GM12878 (cell line): ENCODE data around the gene RAPGEF1. TPM values are rescaled to one million over a fixed set of nuclear protein-coding genes. Genes with fewer than 3 reads are reported as not detected.

Experiments
- ATAC-seq: fragments of 200-7000 bp; cut with Tn5 transposase; 3 replicates; pipeline ENCODE4 v1.9.1; 2020; ENCODE audit warnings: mild to moderate bottlenecking, moderate library complexity
- BruUV-seq: library from RNA; stranded (reverse); fragments of 400-500 nt; replicated peaks from 2 replicates; lab custom pipeline; 2021; lab: Mats Ljungman, UMichigan
- CTCF ChIA-PET: fragments of 300-600 bp; sonication (Branson Sonifier 250); formaldehyde crosslinking; extraction: SDS; loops from one replicate; lab custom pipeline; 2021; ENCODE audit warnings: inconsistent platforms; lab: Yijun Ruan, JAX
- POLR2A ChIA-PET: fragments of 350-600 bp; formaldehyde crosslinking; extraction: SDS; loops from one replicate; lab custom pipeline; 2021; ENCODE audit warnings: inconsistent platforms; lab: Charles Lee
- RAD21 ChIA-PET: fragments of 300-600 bp; sonication (Branson Sonifier 250); formaldehyde crosslinking; loops from one replicate; lab custom pipeline; 2023; ENCODE audit warnings: antibody characterized with exemption; ENCODE audit not compliant: unreplicated experiment; lab: Charles Lee
- SMC1A ChIA-PET: fragments of 300-600 bp; sonication (Branson Sonifier 250); formaldehyde crosslinking; loops from one replicate; lab custom pipeline; 2023; ENCODE audit not compliant: unreplicated experiment, uncharacterized antibody; lab: Charles Lee
- DNase-seq: peaks from one replicate; pipeline ENCODE4 v3.0.0-alpha.2; 2011; ENCODE audit warnings: low read depth, low spot score
- FAIRE-seq: peaks from 3 replicates; lab custom pipeline; 2011; peaks lifted over from hg19 to GRCh38; lab: Jason Lieb, UNC
- H2AFZ ChIP-seq: 2 replicates; pipeline ENCODE4 v1.6.0; 2011; ENCODE audit warnings: low read depth, low read length, control low read depth; ENCODE audit not compliant: control insufficient read depth
- H3K27ac ChIP-seq: 2 replicates; pipeline ENCODE4 v1.5.1; 2011; ENCODE audit warnings: control low read depth; ENCODE audit not compliant: control insufficient read depth, insufficient read depth
- H3K27me3 ChIP-seq, 2 experiments: replicated peaks in 1 of 2; 2 replicates each; pipeline versions ENCODE4 v1.6.0 to v1.6.1; 2011; ENCODE audit warnings: low read length in 1 of 2; ENCODE audit not compliant: control insufficient read depth in 2 of 2, insufficient read depth in 2 of 2
- H3K36me3 ChIP-seq, 2 experiments: 2 replicates each; pipeline ENCODE4 v1.5.1; 2011; ENCODE audit warnings: low read length in 1 of 2; ENCODE audit not compliant: control insufficient read depth in 2 of 2, insufficient read depth in 2 of 2
- H3K4me1 ChIP-seq: 2 replicates; pipeline ENCODE4 v1.6.1; 2011; ENCODE audit warnings: mild to moderate bottlenecking, low read length, moderate library complexity, mixed read lengths; ENCODE audit not compliant: control insufficient read depth, insufficient read depth
- H3K4me2 ChIP-seq: 2 replicates; pipeline ENCODE4 v1.6.0; 2011; ENCODE audit warnings: control low read depth; ENCODE audit not compliant: control insufficient read depth, insufficient read depth
- H3K4me3 ChIP-seq: fragments of 200-600 bp; sonication (generic); 2 replicates; pipeline ENCODE4 v1.5.1; 2016
- H3K79me2 ChIP-seq: 2 replicates; pipeline ENCODE4 v1.6.0; 2011; ENCODE audit warnings: low read length; ENCODE audit not compliant: control insufficient read depth, insufficient read depth
- H3K9ac ChIP-seq: 2 replicates; pipeline ENCODE4 v1.8.0; 2011; ENCODE audit warnings: low read length, control low read depth, mixed read lengths; ENCODE audit not compliant: control insufficient read depth, insufficient read depth
- H3K9me3 ChIP-seq: replicated peaks from 3 replicates; pipeline ENCODE4 v1.5.1; 2011; ENCODE audit warnings: mild to moderate bottlenecking, low read length; ENCODE audit not compliant: control insufficient read depth, insufficient read depth
- H4K20me1 ChIP-seq: 2 replicates; pipeline ENCODE4 v1.6.0; 2011; ENCODE audit not compliant: control insufficient read depth, insufficient read depth
- ASH2L ChIP-seq: fragments of 300-600, 200-600 bp; sonication (generic); IDR thresholded peaks from 2 replicates; pipeline ENCODE4 v1.6.1; 2017; ENCODE audit warnings: low read depth, mild to moderate bottlenecking, borderline replicate concordance
- ATF7 ChIP-seq: fragments of 450-650 bp; IDR thresholded peaks from 2 replicates; pipeline ENCODE4 v1.6.1; 2016; ENCODE audit warnings: low read depth, mild to moderate bottlenecking
- CBX3 ChIP-seq: fragments of 200-600 bp; sonication (generic); IDR thresholded peaks from 2 replicates; pipeline ENCODE4 v1.6.1; 2016; ENCODE audit warnings: low read depth, borderline replicate concordance
- E2F4 ChIP-seq: IDR thresholded peaks from 2 replicates; pipeline ENCODE4 v1.6.1; 2012; ENCODE audit warnings: low read depth, low read length, improper control_type of control experiment
- HDAC6 ChIP-seq: fragments of 200-600 bp; sonication (generic); IDR thresholded peaks from one replicate; pipeline ENCODE4 v1.8.0; 2017; ENCODE audit warnings: antibody characterized with exemption; ENCODE audit not compliant: unreplicated experiment
- KAT2A ChIP-seq: conservative IDR thresholded peaks from 2 replicates; pipeline ENCODE4 v1.6.1; 2011; ENCODE audit warnings: low read depth, low read length; ENCODE audit not compliant: control insufficient read depth
- RB1 ChIP-seq: fragments of 450-650 bp; formaldehyde crosslinking; IDR thresholded peaks from 2 replicates; pipeline ENCODE4 v1.6.1; 2017; ENCODE audit warnings: mild to moderate bottlenecking, borderline replicate concordance
- RUNX3 ChIP-seq: IDR thresholded peaks from 2 replicates; pipeline ENCODE4 v1.6.1; 2012; ENCODE audit warnings: low read length, inconsistent platforms
- SMARCA5 ChIP-seq: fragments of 450-650 bp; IDR thresholded peaks from 2 replicates; pipeline ENCODE4 v1.6.1; 2017; ENCODE audit warnings: mild to moderate bottlenecking
- SMC3 ChIP-seq: IDR thresholded peaks from 2 replicates; pipeline ENCODE4 v1.6.1; 2011; ENCODE audit warnings: low read length, improper control_type of control experiment, borderline replicate concordance
- TBL1XR1 ChIP-seq: IDR thresholded peaks from 2 replicates; pipeline ENCODE4 v1.6.1; 2012; ENCODE audit warnings: low read depth, low read length, improper control_type of control experiment
- YBX1 ChIP-seq: fragments of 450-650 bp; IDR thresholded peaks from 2 replicates; pipeline ENCODE4 v1.6.1; 2016; ENCODE audit warnings: antibody characterized with exemption
- ZNF207 ChIP-seq: fragments of 450-650 bp; IDR thresholded peaks from 2 replicates; pipeline ENCODE4 v1.6.1; 2014; ENCODE audit warnings: antibody characterized with exemption, mild to moderate bottlenecking, borderline replicate concordance
- WGBS: methylation state at CpG from one replicate; pipeline ENCODE4 v1.1.6; 2016; ENCODE audit warnings: low lambda C conversion rate; ENCODE audit not compliant: insufficient replicate concordance, insufficient coverage; ENCODE audit errors: missing lambda C conversion rate; 5-methylcytosine and 5-hydroxymethylcytosine counted together
- in situ Hi-C: fragments of 300-500 bp; cut with MboI; formaldehyde crosslinking; loops from 9 replicates; pipeline ENCODE4 v1.14.3; 2018; ENCODE audit warnings: mixed read lengths
- intact Hi-C: fragments of 100-400 bp; cut with micrococcal nuclease; formaldehyde crosslinking; loops from one replicate; pipeline ENCODE4 v1.14.2; 2022; ENCODE audit not compliant: unreplicated experiment
- polyA plus RNA-seq, 11 experiments: library from polyadenylated mRNA; depleted of rRNA in 4 of 11; unstranded in 6 of 11; stranded (reverse) in 5 of 11; fragments of >200 nt; fragmentation: Nextera tagmentation in 4 of 11; fragmentation: Illumina TruSeq in 1 of 11; extraction: Ambion mirVana in 4 of 11; extraction: Trizol in 1 of 11; gene quantifications; 1 replicate in 1 of 11; 2 replicates in 10 of 11; pipeline versions ENCODE4 v1.2.1 to v1.2.3, GENCODE V29; 2011 to 2016; ENCODE audit warnings: inconsistent platforms in 2 of 11, missing spikeins in 2 of 11, low read depth in 1 of 11
- total RNA-seq, 4 experiments: library from RNA; depleted of rRNA in 3 of 4; stranded (reverse); fragments of >200 nt in 3 of 4; fragmentation: Illumina TruSeq in 1 of 4; extraction: Trizol in 1 of 4; gene quantifications; 2 replicates each; pipeline versions ENCODE4 v1.2.1 to v1.2.3, GENCODE V29; 2013 to 2021
- TF ChIP-seq, protein P1 (sequence below): fragments of 450-650 bp; formaldehyde crosslinking; IDR thresholded peaks from 2 replicates; pipeline ENCODE4 v1.4.0; 2022; ENCODE audit warnings: mild to moderate bottlenecking, moderate library complexity
- TF ChIP-seq, protein P2 (sequence below): fragments of 450-650 bp; IDR thresholded peaks from 2 replicates; pipeline ENCODE4 v1.6.1; 2016; ENCODE audit warnings: mild to moderate bottlenecking, moderate library complexity, borderline replicate concordance
- TF ChIP-seq, protein P3 (sequence below): fragments of 450-650 bp; IDR thresholded peaks from 2 replicates; pipeline ENCODE4 v1.6.1; 2017; ENCODE audit warnings: mild to moderate bottlenecking, low read depth, inconsistent platforms; ENCODE audit not compliant: poor library complexity, severe bottlenecking

The RAPGEF1 gene
- total and polyA plus RNA-seq, 10 of the 15 experiments (the other 5 are each of a cell fraction or from before 2014, with no cell fraction given): 0.42 to 113 (median 45.9) TPM

- H3K4me2 ChIP-seq: no peak overlapping the region
- in situ Hi-C loops: no loop called here
- no peaks in the 10 kb centered on the region for H3K36me3 ChIP-seq
- H3K4me1 ChIP-seq: no peaks in the 10 kb centered on the region
- ATAC-seq (no peak), DNase-seq (no peak), FAIRE-seq (no peak)
- SMC1A ChIA-PET: no interaction called here
- intact Hi-C loops: no loop called here
- CTCF ChIA-PET: no interaction called here
- no peaks in the 10 kb centered on the region for H4K20me1 ChIP-seq
- H3K4me3 ChIP-seq: no peak overlapping the region
- no peak overlapping the region for H3K27ac ChIP-seq
- H3K27me3 ChIP-seq: no peaks in the 10 kb centered on the region
- no peaks in the 10 kb centered on the region for H3K79me2 ChIP-seq
- RAD21 ChIA-PET: no interaction called here
- no peak overlapping the region for H2AFZ ChIP-seq
- H3K9me3 ChIP-seq: no peaks in the 10 kb centered on the region
- POLR2A ChIA-PET: no interaction called here
- no peak overlapping the region for H3K9ac ChIP-seq
- TF ChIP-seq KAT2A (no peak), YBX1 (no peak), ZNF207 (no peak), RUNX3 (no peak), ATF7 (no peak), HDAC6 (no peak), TBL1XR1 (no peak), SMARCA5 (no peak), RB1 (no peak), CBX3 (no peak), SMC3 (no peak), ASH2L (no peak), E2F4 (no peak)
- TF ChIP-seq, protein P1, sequence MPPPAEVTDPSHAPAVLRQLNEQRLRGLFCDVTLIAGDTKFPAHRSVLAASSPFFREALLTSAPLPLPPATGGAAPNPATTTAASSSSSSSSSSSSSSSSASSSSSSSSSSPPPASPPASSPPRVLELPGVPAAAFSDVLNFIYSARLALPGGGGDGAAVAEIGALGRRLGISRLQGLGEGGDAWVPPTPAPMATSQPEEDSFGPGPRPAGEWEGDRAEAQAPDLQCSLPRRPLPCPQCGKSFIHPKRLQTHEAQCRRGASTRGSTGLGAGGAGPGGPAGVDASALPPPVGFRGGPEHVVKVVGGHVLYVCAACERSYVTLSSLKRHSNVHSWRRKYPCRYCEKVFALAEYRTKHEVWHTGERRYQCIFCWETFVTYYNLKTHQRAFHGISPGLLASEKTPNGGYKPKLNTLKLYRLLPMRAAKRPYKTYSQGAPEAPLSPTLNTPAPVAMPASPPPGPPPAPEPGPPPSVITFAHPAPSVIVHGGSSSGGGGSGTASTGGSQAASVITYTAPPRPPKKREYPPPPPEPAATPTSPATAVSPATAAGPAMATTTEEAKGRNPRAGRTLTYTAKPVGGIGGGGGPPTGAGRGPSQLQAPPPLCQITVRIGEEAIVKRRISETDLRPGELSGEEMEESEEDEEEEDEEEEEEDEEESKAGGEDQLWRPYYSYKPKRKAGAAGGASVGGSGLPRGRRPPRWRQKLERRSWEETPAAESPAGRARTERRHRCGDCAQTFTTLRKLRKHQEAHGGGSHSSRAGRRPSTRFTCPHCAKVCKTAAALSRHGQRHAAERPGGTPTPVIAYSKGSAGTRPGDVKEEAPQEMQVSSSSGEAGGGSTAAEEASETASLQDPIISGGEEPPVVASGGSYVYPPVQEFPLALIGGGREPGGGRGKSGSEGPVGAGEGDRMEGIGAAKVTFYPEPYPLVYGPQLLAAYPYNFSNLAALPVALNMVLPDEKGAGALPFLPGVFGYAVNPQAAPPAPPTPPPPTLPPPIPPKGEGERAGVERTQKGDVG (CRISPR knock-in tag): no peak
- TF ChIP-seq, protein P2, sequence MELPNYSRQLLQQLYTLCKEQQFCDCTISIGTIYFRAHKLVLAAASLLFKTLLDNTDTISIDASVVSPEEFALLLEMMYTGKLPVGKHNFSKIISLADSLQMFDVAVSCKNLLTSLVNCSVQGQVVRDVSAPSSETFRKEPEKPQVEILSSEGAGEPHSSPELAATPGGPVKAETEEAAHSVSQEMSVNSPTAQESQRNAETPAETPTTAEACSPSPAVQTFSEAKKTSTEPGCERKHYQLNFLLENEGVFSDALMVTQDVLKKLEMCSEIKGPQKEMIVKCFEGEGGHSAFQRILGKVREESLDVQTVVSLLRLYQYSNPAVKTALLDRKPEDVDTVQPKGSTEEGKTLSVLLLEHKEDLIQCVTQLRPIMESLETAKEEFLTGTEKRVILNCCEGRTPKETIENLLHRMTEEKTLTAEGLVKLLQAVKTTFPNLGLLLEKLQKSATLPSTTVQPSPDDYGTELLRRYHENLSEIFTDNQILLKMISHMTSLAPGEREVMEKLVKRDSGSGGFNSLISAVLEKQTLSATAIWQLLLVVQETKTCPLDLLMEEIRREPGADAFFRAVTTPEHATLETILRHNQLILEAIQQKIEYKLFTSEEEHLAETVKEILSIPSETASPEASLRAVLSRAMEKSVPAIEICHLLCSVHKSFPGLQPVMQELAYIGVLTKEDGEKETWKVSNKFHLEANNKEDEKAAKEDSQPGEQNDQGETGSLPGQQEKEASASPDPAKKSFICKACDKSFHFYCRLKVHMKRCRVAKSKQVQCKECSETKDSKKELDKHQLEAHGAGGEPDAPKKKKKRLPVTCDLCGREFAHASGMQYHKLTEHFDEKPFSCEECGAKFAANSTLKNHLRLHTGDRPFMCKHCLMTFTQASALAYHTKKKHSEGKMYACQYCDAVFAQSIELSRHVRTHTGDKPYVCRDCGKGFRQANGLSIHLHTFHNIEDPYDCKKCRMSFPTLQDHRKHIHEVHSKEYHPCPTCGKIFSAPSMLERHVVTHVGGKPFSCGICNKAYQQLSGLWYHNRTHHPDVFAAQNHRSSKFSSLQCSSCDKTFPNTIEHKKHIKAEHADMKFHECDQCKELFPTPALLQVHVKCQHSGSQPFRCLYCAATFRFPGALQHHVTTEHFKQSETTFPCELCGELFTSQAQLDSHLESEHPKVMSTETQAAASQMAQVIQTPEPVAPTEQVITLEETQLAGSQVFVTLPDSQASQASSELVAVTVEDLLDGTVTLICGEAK: no peak
- TF ChIP-seq, protein P3, sequence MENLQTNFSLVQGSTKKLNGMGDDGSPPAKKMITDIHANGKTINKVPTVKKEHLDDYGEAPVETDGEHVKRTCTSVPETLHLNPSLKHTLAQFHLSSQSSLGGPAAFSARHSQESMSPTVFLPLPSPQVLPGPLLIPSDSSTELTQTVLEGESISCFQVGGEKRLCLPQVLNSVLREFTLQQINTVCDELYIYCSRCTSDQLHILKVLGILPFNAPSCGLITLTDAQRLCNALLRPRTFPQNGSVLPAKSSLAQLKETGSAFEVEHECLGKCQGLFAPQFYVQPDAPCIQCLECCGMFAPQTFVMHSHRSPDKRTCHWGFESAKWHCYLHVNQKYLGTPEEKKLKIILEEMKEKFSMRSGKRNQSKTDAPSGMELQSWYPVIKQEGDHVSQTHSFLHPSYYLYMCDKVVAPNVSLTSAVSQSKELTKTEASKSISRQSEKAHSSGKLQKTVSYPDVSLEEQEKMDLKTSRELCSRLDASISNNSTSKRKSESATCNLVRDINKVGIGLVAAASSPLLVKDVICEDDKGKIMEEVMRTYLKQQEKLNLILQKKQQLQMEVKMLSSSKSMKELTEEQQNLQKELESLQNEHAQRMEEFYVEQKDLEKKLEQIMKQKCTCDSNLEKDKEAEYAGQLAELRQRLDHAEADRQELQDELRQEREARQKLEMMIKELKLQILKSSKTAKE: no peak
- TF ChIP-seq, all 136 proteins: peak for 0
- WGBS: 6% methylated on average over 3 of the region's 3 CpGs
- BruUV-seq: no TSS peak
Measured at GRCh38 chr9:131781069-131781468, 41.2 kb upstream of the RAPGEF1 start.
